ENCODE results near the gene TSHZ3.

The TSHZ3 gene

GRCh38 chr19:31335716-31336115 is 13.5 kb downstream of the TSHZ3 start:
- Histone ChIP-seq H3K9ac (ENCODE audit: low read depth, low read length) (no peak overlapping the region), H3K27ac (ENCODE audit: low read depth, low read length) (no peak overlapping the region), H3K4me1 (ENCODE audit: control insufficient read depth, insufficient read depth, low read length) (peaks cover 55% of the 10 kb centered on the region), H3K36me3 (ENCODE audit: control insufficient read depth, insufficient read depth, low read length) (no peaks in the 10 kb centered on the region; the same call in none of the 2 replicates), H3K9me3 (ENCODE audit: control insufficient read depth, insufficient read depth, low read length) (no peaks in the 10 kb centered on the region), H3K4me3 (ENCODE audit: low read depth, low read length) (no peak overlapping the region), H3K27me3 (ENCODE audit: control insufficient read depth, insufficient read depth, low read length) (no peaks in the 10 kb centered on the region)

DNA sequence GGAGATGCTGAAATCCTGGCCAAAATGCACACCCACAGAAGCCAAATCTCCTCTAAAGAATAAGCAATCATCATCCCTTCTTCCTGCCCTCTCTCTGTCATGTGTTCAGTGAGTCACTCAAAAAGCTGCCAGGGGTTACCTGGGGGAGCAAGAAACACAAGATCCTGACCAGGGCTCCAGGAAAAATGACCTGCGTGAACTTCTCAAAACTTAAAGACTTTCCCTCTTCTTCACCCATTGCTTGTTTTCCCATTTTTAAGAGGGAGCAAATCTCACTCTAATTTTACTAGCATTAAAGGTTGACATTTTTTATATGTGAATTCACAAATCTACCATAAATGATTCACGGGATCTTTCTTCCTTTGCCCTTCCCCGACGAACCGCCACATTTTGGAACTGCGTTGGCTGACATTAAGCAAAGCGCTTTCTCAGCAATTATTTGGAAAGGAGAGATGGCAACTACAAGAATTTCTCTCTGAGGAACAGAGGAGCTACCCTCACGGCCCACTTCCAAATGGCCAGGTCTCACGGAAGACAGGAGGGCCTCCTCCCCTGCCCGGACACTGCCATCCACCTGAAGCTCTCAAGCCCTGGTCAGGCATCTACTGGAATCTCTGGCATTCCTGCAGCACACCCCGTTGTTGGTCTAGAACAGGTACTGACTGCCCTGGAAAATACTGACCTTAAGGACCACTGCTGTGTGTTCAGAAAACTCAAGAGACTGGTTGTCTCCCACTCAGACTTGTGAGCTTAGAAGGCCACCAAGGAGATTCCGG is 14.2 kb downstream of the TSHZ3 start:
- Histone ChIP-seq H3K27me3 (ENCODE audit: control insufficient read depth, insufficient read depth, low read length) (no peaks in the 10 kb centered on the region), H3K9me3 (ENCODE audit: control insufficient read depth, insufficient read depth, low read length) (no peaks in the 10 kb centered on the region), H3K4me3 (ENCODE audit: low read depth, low read length) (no peak overlapping the region), H3K27ac (ENCODE audit: low read depth, low read length) (peak overlapping the region; percentile 23), H3K9ac (ENCODE audit: low read depth, low read length) (no peak overlapping the region), H3K36me3 (ENCODE audit: control insufficient read depth, insufficient read depth, low read length) (no peaks in the 10 kb centered on the region; the same call in none of the 2 replicates), H3K4me1 (ENCODE audit: control insufficient read depth, insufficient read depth, low read length) (peaks cover 52% of the 10 kb centered on the region)

GRCh38 chr19:31334101-31334848 is 15.0 kb downstream of the TSHZ3 start:
- Histone ChIP-seq H3K4me1 (ENCODE audit: control insufficient read depth, insufficient read depth, low read length) (peaks cover 44% of the 10 kb centered on the region), H3K9me3 (ENCODE audit: control insufficient read depth, insufficient read depth, low read length) (no peaks in the 10 kb centered on the region), H3K27ac (ENCODE audit: low read depth, low read length) (peak overlapping the region; percentile 23), H3K4me3 (ENCODE audit: low read depth, low read length) (no peak overlapping the region), H3K36me3 (ENCODE audit: control insufficient read depth, insufficient read depth, low read length) (no peaks in the 10 kb centered on the region; the same call in none of the 2 replicates), H3K27me3 (ENCODE audit: control insufficient read depth, insufficient read depth, low read length) (no peaks in the 10 kb centered on the region), H3K9ac (ENCODE audit: low read depth, low read length) (no peak overlapping the region)

GRCh38 chr19:31332096-31332495 is 17.1 kb downstream of the TSHZ3 start:
- H3K27ac ChIP-seq (ENCODE audit: low read depth, low read length) = no peak overlapping the region
- no peaks in the 10 kb centered on the region for H3K27me3 ChIP-seq (ENCODE audit: control insufficient read depth, insufficient read depth, low read length)
- H3K9me3 ChIP-seq (ENCODE audit: control insufficient read depth, insufficient read depth, low read length) = no peaks in the 10 kb centered on the region
- H3K9ac ChIP-seq (ENCODE audit: low read depth, low read length) = no peak overlapping the region
- peaks cover 26% of the 10 kb centered on the region for H3K4me1 ChIP-seq (ENCODE audit: control insufficient read depth, insufficient read depth, low read length)
- no peaks in the 10 kb centered on the region; the same call in none of the 2 replicates for H3K36me3 ChIP-seq (ENCODE audit: control insufficient read depth, insufficient read depth, low read length)
- H3K4me3 ChIP-seq (ENCODE audit: low read depth, low read length) = no peak overlapping the region

GRCh38 chr19:31331536-31331935 is 17.7 kb downstream of the TSHZ3 start:
- no peaks in the 10 kb centered on the region for H3K9me3 ChIP-seq (ENCODE audit: control insufficient read depth, insufficient read depth, low read length)
- peaks cover 26% of the 10 kb centered on the region for H3K4me1 ChIP-seq (ENCODE audit: control insufficient read depth, insufficient read depth, low read length)
- H3K9ac ChIP-seq (ENCODE audit: low read depth, low read length) = no peak overlapping the region
- H3K27ac ChIP-seq (ENCODE audit: low read depth, low read length) = no peak overlapping the region
- no peak overlapping the region for H3K4me3 ChIP-seq (ENCODE audit: low read depth, low read length)
- H3K27me3 ChIP-seq (ENCODE audit: control insufficient read depth, insufficient read depth, low read length) = no peaks in the 10 kb centered on the region
- no peaks in the 10 kb centered on the region; the same call in none of the 2 replicates for H3K36me3 ChIP-seq (ENCODE audit: control insufficient read depth, insufficient read depth, low read length)

DNA sequence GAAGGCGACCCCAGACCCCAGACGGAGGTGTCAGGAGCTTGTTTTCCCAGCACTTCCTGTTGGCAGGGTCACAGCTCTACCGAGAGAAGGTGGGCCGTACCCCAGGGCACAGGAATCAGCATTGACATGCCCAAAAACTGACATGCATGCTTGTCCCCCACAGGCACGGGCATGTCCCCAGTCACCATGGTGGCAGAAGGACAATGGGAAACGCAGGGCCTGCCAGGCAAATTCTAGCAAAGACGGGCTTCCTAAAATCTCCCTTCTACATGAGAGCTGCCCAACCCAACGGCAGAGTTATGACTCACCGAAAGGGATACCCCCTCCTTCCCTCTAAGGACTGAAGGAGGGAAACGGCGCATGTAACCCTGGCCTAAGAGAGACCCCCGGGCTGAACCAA is 18.5 kb downstream of the TSHZ3 start:
- no peak overlapping the region for H3K27ac ChIP-seq (ENCODE audit: low read depth, low read length)
- no peak overlapping the region for H3K9ac ChIP-seq (ENCODE audit: low read depth, low read length)
- H3K4me1 ChIP-seq (ENCODE audit: control insufficient read depth, insufficient read depth, low read length) = peaks cover 26% of the 10 kb centered on the region
- H3K27me3 ChIP-seq (ENCODE audit: control insufficient read depth, insufficient read depth, low read length) = no peaks in the 10 kb centered on the region
- no peaks in the 10 kb centered on the region for H3K9me3 ChIP-seq (ENCODE audit: control insufficient read depth, insufficient read depth, low read length)
- H3K36me3 ChIP-seq (ENCODE audit: control insufficient read depth, insufficient read depth, low read length) = no peaks in the 10 kb centered on the region
- no peak overlapping the region for H3K4me3 ChIP-seq (ENCODE audit: low read depth, low read length)

- peaks cover 23% of the 10 kb centered on the region for H3K4me1 ChIP-seq (ENCODE audit: control insufficient read depth, insufficient read depth, low read length)
- H3K9me3 ChIP-seq (ENCODE audit: control insufficient read depth, insufficient read depth, low read length) = no peaks in the 10 kb centered on the region
- H3K9ac ChIP-seq (ENCODE audit: low read depth, low read length) = no peak overlapping the region
- no peak overlapping the region for H3K4me3 ChIP-seq (ENCODE audit: low read depth, low read length)
- no peaks in the 10 kb centered on the region for H3K36me3 ChIP-seq (ENCODE audit: control insufficient read depth, insufficient read depth, low read length)
- H3K27ac ChIP-seq (ENCODE audit: low read depth, low read length) = no peak overlapping the region
- no peaks in the 10 kb centered on the region for H3K27me3 ChIP-seq (ENCODE audit: control insufficient read depth, insufficient read depth, low read length)
Measured at GRCh38 chr19:31330237-31330636, 19.0 kb downstream of the TSHZ3 start.

GRCh38 chr19:31329819-31330218 is 19.4 kb downstream of the TSHZ3 start:
- Histone ChIP-seq H3K9me3 (ENCODE audit: control insufficient read depth, insufficient read depth, low read length) (no peaks in the 10 kb centered on the region), H3K4me1 (ENCODE audit: control insufficient read depth, insufficient read depth, low read length) (peaks cover 19% of the 10 kb centered on the region), H3K36me3 (ENCODE audit: control insufficient read depth, insufficient read depth, low read length) (no peaks in the 10 kb centered on the region), H3K27me3 (ENCODE audit: control insufficient read depth, insufficient read depth, low read length) (no peaks in the 10 kb centered on the region), H3K27ac (ENCODE audit: low read depth, low read length) (no peak overlapping the region), H3K9ac (ENCODE audit: low read depth, low read length) (no peak overlapping the region), H3K4me3 (ENCODE audit: low read depth, low read length) (no peak overlapping the region)

GRCh38 chr19:31328238-31328637 is 21.0 kb downstream of the TSHZ3 start:
- H3K4me1 ChIP-seq (ENCODE audit: control insufficient read depth, insufficient read depth, low read length) = peaks cover 4% of the 10 kb centered on the region
- H3K27ac ChIP-seq (ENCODE audit: low read depth, low read length) = no peak overlapping the region
- no peak overlapping the region for H3K9ac ChIP-seq (ENCODE audit: low read depth, low read length)
- H3K36me3 ChIP-seq (ENCODE audit: control insufficient read depth, insufficient read depth, low read length) = no peaks in the 10 kb centered on the region
- no peaks in the 10 kb centered on the region for H3K9me3 ChIP-seq (ENCODE audit: control insufficient read depth, insufficient read depth, low read length)
- H3K4me3 ChIP-seq (ENCODE audit: low read depth, low read length) = no peak overlapping the region
- H3K27me3 ChIP-seq (ENCODE audit: control insufficient read depth, insufficient read depth, low read length) = no peaks in the 10 kb centered on the region

GRCh38 chr19:31326329-31327028 is 22.8 kb downstream of the TSHZ3 start:
- H3K27me3 ChIP-seq (ENCODE audit: control insufficient read depth, insufficient read depth, low read length) = no peaks in the 10 kb centered on the region
- H3K27ac ChIP-seq (ENCODE audit: low read depth, low read length) = no peak overlapping the region
- no peaks in the 10 kb centered on the region for H3K9me3 ChIP-seq (ENCODE audit: control insufficient read depth, insufficient read depth, low read length)
- no peak overlapping the region for H3K9ac ChIP-seq (ENCODE audit: low read depth, low read length)
- no peaks in the 10 kb centered on the region for H3K36me3 ChIP-seq (ENCODE audit: control insufficient read depth, insufficient read depth, low read length)
- H3K4me1 ChIP-seq (ENCODE audit: control insufficient read depth, insufficient read depth, low read length) = peaks cover 4% of the 10 kb centered on the region; the same call in 1 of the 2 replicates
- no peak overlapping the region for H3K4me3 ChIP-seq (ENCODE audit: low read depth, low read length)

- H3K27ac ChIP-seq (ENCODE audit: low read depth, low read length) = no peak overlapping the region
- no peaks in the 10 kb centered on the region for H3K36me3 ChIP-seq (ENCODE audit: control insufficient read depth, insufficient read depth, low read length)
Measured at GRCh38 chr19:31325342-31325741, 23.9 kb downstream of the TSHZ3 start.

More at GRCh38 chr19:31325342-31325741, 23.9 kb downstream of the TSHZ3 start:
- H3K4me1 ChIP-seq (ENCODE audit: control insufficient read depth, insufficient read depth, low read length) = no peaks in the 10 kb centered on the region
- no peak overlapping the region for H3K9ac ChIP-seq (ENCODE audit: low read depth, low read length)
- no peaks in the 10 kb centered on the region for H3K9me3 ChIP-seq (ENCODE audit: control insufficient read depth, insufficient read depth, low read length)
- H3K4me3 ChIP-seq (ENCODE audit: low read depth, low read length) = no peak overlapping the region
- H3K27me3 ChIP-seq (ENCODE audit: control insufficient read depth, insufficient read depth, low read length) = no peaks in the 10 kb centered on the region

Measured in HUES48 (cell line).